Smooth muscle cell (in vitro differentiated cells): ENCODE results near the gene SOX10. TPM values are rescaled to one million over a fixed set of nuclear protein-coding genes. Genes with fewer than 3 reads are reported as not detected.

Source experiments
- DNase-seq: peaks from one replicate; lab custom pipeline; 2025; ENCODE audit not compliant: unreplicated experiment; lab: John Stamatoyannopoulos, UW
- H2AFZ ChIP-seq: fragments of 200-600 bp; sonication (generic); 2 replicates; pipeline ENCODE4 v1.6.0; 2016; ENCODE audit warnings: antibody characterized with exemption, low read depth, mild to moderate bottlenecking
- H3F3A ChIP-seq: fragments of 200-600 bp; sonication (generic); 2 replicates; pipeline ENCODE4 v1.6.0; 2017; ENCODE audit warnings: antibody characterized with exemption, low read depth
- H3K27ac ChIP-seq: fragments of 200-600 bp; sonication (generic); 2 replicates; pipeline ENCODE4 v1.5.1; 2016; ENCODE audit warnings: low read depth, mild to moderate bottlenecking
- H3K27me3 ChIP-seq: fragments of 200-600 bp; sonication (generic); 2 replicates; pipeline ENCODE4 v1.6.1; 2016; ENCODE audit warnings: low read depth, mild to moderate bottlenecking
- H3K36me3 ChIP-seq: fragments of 200-600 bp; sonication (generic); 2 replicates; pipeline ENCODE4 v1.5.1; 2016; ENCODE audit warnings: low read depth
- H3K4me1 ChIP-seq: fragments of 200-600 bp; sonication (generic); 2 replicates; pipeline ENCODE4 v1.5.1; 2016; ENCODE audit warnings: low read depth
- H3K4me2 ChIP-seq: fragments of 200-600 bp; sonication (generic); 2 replicates; pipeline ENCODE4 v1.6.0; 2016; ENCODE audit warnings: mild to moderate bottlenecking
- H3K4me3 ChIP-seq: fragments of 200-600 bp; sonication (generic); 2 replicates; pipeline ENCODE4 v1.5.1; 2016; ENCODE audit warnings: mild to moderate bottlenecking
- H3K79me2 ChIP-seq: fragments of 200-600 bp; sonication (generic); 2 replicates; pipeline ENCODE4 v1.6.0; 2016; ENCODE audit warnings: low read depth, mild to moderate bottlenecking
- H3K9ac ChIP-seq: fragments of 200-600 bp; sonication (generic); 2 replicates; pipeline ENCODE4 v1.6.0; 2016; ENCODE audit warnings: low read depth
- H3K9me3 ChIP-seq: fragments of 200-600 bp; sonication (generic); replicated peaks from 2 replicates; pipeline ENCODE4 v1.5.1; 2016; ENCODE audit warnings: low read depth
- H4K20me1 ChIP-seq: fragments of 200-600 bp; sonication (generic); 2 replicates; pipeline ENCODE4 v1.6.0; 2016; ENCODE audit warnings: low read depth
- WGBS: methylation state at CpG from one replicate; pipeline ENCODE4 v1.1.7; 2016; ENCODE audit warnings: low lambda C conversion rate; 5-methylcytosine and 5-hydroxymethylcytosine counted together
- polyA plus RNA-seq: library from polyadenylated mRNA; unstranded; fragments of >200 nt; fragmentation: Nextera tagmentation; extraction: Ambion mirVana; gene quantifications from 2 replicates; pipeline ENCODE4 v1.2.1, GENCODE V29; 2016
- total RNA-seq: library from RNA; depleted of rRNA; stranded (reverse); fragments of >200 nt; gene quantifications from 2 replicates; pipeline ENCODE4 v1.2.3, GENCODE V29; 2014
- TF ChIP-seq, protein P1 (sequence below): fragments of 200-600 bp; sonication (generic); IDR thresholded peaks from 2 replicates; pipeline ENCODE4 v1.5.1; 2017; ENCODE audit warnings: borderline replicate concordance, mild to moderate bottlenecking, antibody characterized with exemption; ENCODE audit not compliant: insufficient read depth, poor library complexity, severe bottlenecking

Gene SOX10
- total and polyA plus RNA-seq, 2 experiments from 2014 or later: not detected

DNA sequence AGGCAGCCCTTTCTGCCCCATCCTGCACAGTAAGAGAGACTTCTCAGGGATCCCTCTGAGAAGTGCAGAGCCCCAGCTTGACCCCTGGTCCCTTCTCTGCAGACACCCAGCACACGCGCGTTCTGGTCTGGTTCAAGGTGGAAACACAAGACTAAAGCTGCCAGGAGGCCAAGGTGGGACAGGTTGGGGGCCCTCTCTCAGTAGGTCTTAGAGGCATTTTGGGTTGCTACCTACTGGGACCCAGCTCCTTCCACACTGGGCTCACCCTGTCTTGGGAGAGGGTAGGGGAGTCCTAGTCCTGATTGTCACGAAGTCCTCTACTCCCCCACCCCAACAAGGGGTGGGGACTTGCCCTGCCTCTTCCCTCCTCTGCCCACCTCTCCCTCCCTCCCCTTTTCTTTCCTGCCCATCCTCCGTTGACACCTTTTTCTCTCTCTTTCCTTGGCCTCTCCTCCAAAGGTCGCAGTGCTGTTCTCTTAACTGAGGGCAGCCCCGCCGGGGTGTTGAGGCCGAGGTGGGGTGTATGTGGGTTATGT is 763 bp upstream of the SOX10 start:
- H3K27ac ChIP-seq: no peak overlapping the region
- H4K20me1 ChIP-seq: peaks cover 34% of the 10 kb centered on the region
- TF ChIP-seq, protein P1, sequence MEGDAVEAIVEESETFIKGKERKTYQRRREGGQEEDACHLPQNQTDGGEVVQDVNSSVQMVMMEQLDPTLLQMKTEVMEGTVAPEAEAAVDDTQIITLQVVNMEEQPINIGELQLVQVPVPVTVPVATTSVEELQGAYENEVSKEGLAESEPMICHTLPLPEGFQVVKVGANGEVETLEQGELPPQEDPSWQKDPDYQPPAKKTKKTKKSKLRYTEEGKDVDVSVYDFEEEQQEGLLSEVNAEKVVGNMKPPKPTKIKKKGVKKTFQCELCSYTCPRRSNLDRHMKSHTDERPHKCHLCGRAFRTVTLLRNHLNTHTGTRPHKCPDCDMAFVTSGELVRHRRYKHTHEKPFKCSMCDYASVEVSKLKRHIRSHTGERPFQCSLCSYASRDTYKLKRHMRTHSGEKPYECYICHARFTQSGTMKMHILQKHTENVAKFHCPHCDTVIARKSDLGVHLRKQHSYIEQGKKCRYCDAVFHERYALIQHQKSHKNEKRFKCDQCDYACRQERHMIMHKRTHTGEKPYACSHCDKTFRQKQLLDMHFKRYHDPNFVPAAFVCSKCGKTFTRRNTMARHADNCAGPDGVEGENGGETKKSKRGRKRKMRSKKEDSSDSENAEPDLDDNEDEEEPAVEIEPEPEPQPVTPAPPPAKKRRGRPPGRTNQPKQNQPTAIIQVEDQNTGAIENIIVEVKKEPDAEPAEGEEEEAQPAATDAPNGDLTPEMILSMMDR: no peak
- H3K9ac ChIP-seq: no peak overlapping the region
- no peaks in the 10 kb centered on the region for H3K79me2 ChIP-seq
- WGBS: 92% methylated on average over 8 of the region's 9 CpGs
- H3K4me2 ChIP-seq: no peak overlapping the region
- no peak for DNase-seq
- H3K9me3 ChIP-seq: no peaks in the 10 kb centered on the region
- no peaks in the 10 kb centered on the region for H3F3A ChIP-seq
- H3K27me3 ChIP-seq: peaks cover 43% of the 10 kb centered on the region
- H2AFZ ChIP-seq: no peak overlapping the region
- no peak overlapping the region for H3K4me3 ChIP-seq
- H3K4me1 ChIP-seq: peaks cover 2% of the 10 kb centered on the region
- no peaks in the 10 kb centered on the region for H3K36me3 ChIP-seq

GRCh38 chr22:37982938-37983859 is 1.2 kb downstream of the SOX10 start:
- Histone ChIP-seq H3K9ac (no peak overlapping the region), H3K27me3 (peaks cover 43% of the 10 kb centered on the region), H3K4me2 (peak overlapping the region; percentile 18), H3K79me2 (no peaks in the 10 kb centered on the region), H3F3A (no peaks in the 10 kb centered on the region), H3K9me3 (no peaks in the 10 kb centered on the region), H2AFZ (no peak overlapping the region), H3K4me1 (peaks cover 9% of the 10 kb centered on the region), H3K4me3 (no peak overlapping the region), H3K27ac (no peak overlapping the region), H4K20me1 (peaks cover 34% of the 10 kb centered on the region), H3K36me3 (no peaks in the 10 kb centered on the region)
- WGBS: 12% methylated on average over 76 of the region's 84 CpGs
- TF ChIP-seq, protein P1: peak; percentile 57
- DNase-seq: no peak

- no peak overlapping the region for H3K4me2 ChIP-seq
- 89% methylated on average over 8 of the region's 8 CpGs for WGBS
- no peak for DNase-seq
- H3K9ac ChIP-seq: no peak overlapping the region
- H3K27me3 ChIP-seq: peaks cover 43% of the 10 kb centered on the region
- no peak overlapping the region for H3K4me3 ChIP-seq
- TF ChIP-seq, protein P1: no peak
- no peak overlapping the region for H2AFZ ChIP-seq
- H4K20me1 ChIP-seq: peaks cover 34% of the 10 kb centered on the region
- H3K27ac ChIP-seq: no peak overlapping the region
- no peaks in the 10 kb centered on the region for H3F3A ChIP-seq
- H3K4me1 ChIP-seq: peaks cover 9% of the 10 kb centered on the region
- no peaks in the 10 kb centered on the region for H3K79me2 ChIP-seq
- no peaks in the 10 kb centered on the region for H3K9me3 ChIP-seq
- H3K36me3 ChIP-seq: no peaks in the 10 kb centered on the region
Observed at GRCh38 chr22:37982151-37982785, 2.1 kb downstream of the SOX10 start.
